IMR-90 (cell line): ENCODE measurements around the gene NPAS3. TPM values are rescaled to one million over a fixed set of nuclear protein-coding genes. Genes with fewer than 3 reads are reported as not detected.

ENCODE experiments used
- ATAC-seq: fragments of 200-7000 bp; cut with Tn5 transposase; 2 replicates; pipeline ENCODE4 v1.9.1; 2020; ENCODE audit warnings: low read depth, mild to moderate bottlenecking, moderate library complexity
- BruUV-seq: library from RNA; stranded (reverse); fragments of 400-500 nt; replicated peaks from 2 replicates; lab custom pipeline; 2021; lab: Mats Ljungman, UMichigan
- CTCF ChIA-PET: fragments of 300-600 bp; formaldehyde crosslinking; extraction: SDS; loops from one replicate; lab custom pipeline; 2021; ENCODE audit warnings: antibody characterized with exemption; lab: Yijun Ruan, JAX
- POLR2A ChIA-PET: fragments of 300-600 bp; sonication (Branson Sonifier 250); formaldehyde crosslinking; loops from one replicate; lab custom pipeline; 2022; ENCODE audit warnings: antibody characterized with exemption; ENCODE audit not compliant: unreplicated experiment; lab: Charles Lee
- DNase-seq: peaks from one replicate; pipeline ENCODE4 v3.0.0; 2013
- H2AFZ ChIP-seq: replicated peaks from 2 replicates; pipeline ENCODE3; 2013; ENCODE audit warnings: low read length, mild to moderate bottlenecking; ENCODE audit not compliant: poor library complexity
- H2AK5ac ChIP-seq: 2 replicates; pipeline ENCODE4 v1.6.1; 2013; ENCODE audit warnings: low read depth, low read length, inconsistent platforms
- H2AK9ac ChIP-seq: replicated peaks from 2 replicates; pipeline ENCODE3; 2013; ENCODE audit warnings: mild to moderate bottlenecking, low read depth, low read length, moderate library complexity; ENCODE audit not compliant: poor library complexity
- H2BK120ac ChIP-seq: 2 replicates; pipeline ENCODE4 v1.6.1; 2013; ENCODE audit warnings: low read depth, low read length, inconsistent platforms
- H2BK15ac ChIP-seq: 3 replicates; pipeline ENCODE4 v1.6.1; 2013; ENCODE audit warnings: low read depth, low read length, inconsistent platforms
- H2BK20ac ChIP-seq: 2 replicates; pipeline ENCODE4 v1.6.1; 2013; ENCODE audit warnings: low read depth, mild to moderate bottlenecking, inconsistent platforms, low read length, moderate library complexity
- H2BK5ac ChIP-seq: 2 replicates; pipeline ENCODE4 v1.6.1; 2013; ENCODE audit warnings: mild to moderate bottlenecking, low read depth, low read length, inconsistent platforms; ENCODE audit not compliant: poor library complexity, severe bottlenecking
- H3K14ac ChIP-seq: replicated peaks from 2 replicates; pipeline ENCODE4 v1.6.1; 2013; ENCODE audit warnings: low read depth, low read length, inconsistent platforms
- H3K18ac ChIP-seq: 2 replicates; pipeline ENCODE4 v1.6.1; 2013; ENCODE audit warnings: low read depth, low read length, control low read depth
- H3K23ac ChIP-seq: 2 replicates; pipeline ENCODE4 v1.6.1; 2013; ENCODE audit warnings: low read depth, low read length, inconsistent platforms
- H3K27ac ChIP-seq: 2 replicates; pipeline ENCODE4 v1.5.1; 2013; ENCODE audit warnings: mild to moderate bottlenecking, control low read depth, low read length; ENCODE audit not compliant: insufficient read depth
- H3K27me3 ChIP-seq: 2 replicates; pipeline ENCODE4 v1.6.1; 2013; ENCODE audit warnings: low read length; ENCODE audit not compliant: control insufficient read depth, insufficient read depth
- H3K36me3 ChIP-seq: 2 replicates; pipeline ENCODE4 v1.6.1; 2013; ENCODE audit warnings: low read length, mixed read lengths; ENCODE audit not compliant: control insufficient read depth, insufficient read depth
- H3K4ac ChIP-seq: 2 replicates; pipeline ENCODE4 v1.6.1; 2013; ENCODE audit warnings: low read depth, low read length, inconsistent platforms
- H3K4me1 ChIP-seq: 2 replicates; pipeline ENCODE4 v1.6.1; 2013; ENCODE audit warnings: low read length, mixed read lengths; ENCODE audit not compliant: control insufficient read depth, insufficient read depth
- H3K4me2 ChIP-seq: 2 replicates; pipeline ENCODE4 v1.6.1; 2013; ENCODE audit warnings: low read depth, mild to moderate bottlenecking, control low read depth, low read length, moderate library complexity
- H3K4me3 ChIP-seq: 2 replicates; pipeline ENCODE4 v1.5.1; 2013; ENCODE audit warnings: low read depth, mild to moderate bottlenecking, control low read depth, low read length, moderate library complexity; ENCODE audit not compliant: insufficient read depth
- H3K56ac ChIP-seq: 2 replicates; pipeline ENCODE4 v1.6.1; 2013; ENCODE audit warnings: low read length, inconsistent platforms; ENCODE audit not compliant: insufficient read depth; ENCODE audit errors: extremely low read depth
- H3K79me1 ChIP-seq, 2 experiments: 2 replicates each; pipeline ENCODE4 v1.6.1; 2013; ENCODE audit warnings: low read length in 2 of 2, inconsistent platforms in 1 of 2, low read depth in 1 of 2
- H3K9ac ChIP-seq: 2 replicates; pipeline ENCODE4 v1.6.1; 2013; ENCODE audit warnings: low read depth, low read length, control low read depth
- H3K9me1 ChIP-seq: 2 replicates; pipeline ENCODE4 v1.6.1; 2013; ENCODE audit warnings: low read length, inconsistent platforms; ENCODE audit not compliant: insufficient read depth
- H3K9me3 ChIP-seq: 2 replicates; pipeline ENCODE4 v1.6.1; 2013; ENCODE audit warnings: low read length; ENCODE audit not compliant: control insufficient read depth, insufficient read depth
- H4K20me1 ChIP-seq: 2 replicates; pipeline ENCODE4 v1.6.1; 2013; ENCODE audit warnings: low read length, inconsistent platforms; ENCODE audit not compliant: insufficient read depth
- H4K5ac ChIP-seq: 2 replicates; pipeline ENCODE4 v1.6.1; 2013; ENCODE audit warnings: mild to moderate bottlenecking, low read depth, low read length, control low read depth
- H4K8ac ChIP-seq, 2 experiments: 2 replicates each; pipeline ENCODE4 v1.6.1; 2013; ENCODE audit warnings: low read depth in 2 of 2, low read length in 2 of 2, control low read depth in 1 of 2, inconsistent platforms in 1 of 2
- H4K91ac ChIP-seq: 2 replicates; pipeline ENCODE4 v1.6.1; 2013; ENCODE audit warnings: low read depth, low read length, inconsistent platforms; ENCODE audit not compliant: insufficient read depth
- MAZ ChIP-seq: IDR thresholded peaks from 2 replicates; pipeline ENCODE4 v1.6.1; 2012; ENCODE audit warnings: low read depth, mild to moderate bottlenecking, low read length, improper control_type of control experiment, moderate library complexity, borderline replicate concordance
- MXI1 ChIP-seq: IDR thresholded peaks from 2 replicates; pipeline ENCODE4 v1.6.1; 2012; ENCODE audit warnings: low read depth, mild to moderate bottlenecking, low read length, moderate library complexity, borderline replicate concordance
- RAD21 ChIP-seq: IDR thresholded peaks from 2 replicates; pipeline ENCODE4 v1.6.1; 2012; ENCODE audit warnings: low read length, improper control_type of control experiment
- WGBS, 2 experiments: methylation state at CpG; one replicate each; pipeline versions ENCODE4 v1.1.5 to v1.1.7; 2013; ENCODE audit warnings: missing lambda C conversion rate in 2 of 2; ENCODE audit not compliant: insufficient read length in 1 of 2; ENCODE audit errors: extremely low coverage in 2 of 2; 5-methylcytosine and 5-hydroxymethylcytosine counted together
- dilution Hi-C: fragments of 300-500 bp; cut with HindIII; formaldehyde crosslinking; loops from one replicate; pipeline ENCODE4 v1.14.3; 2018; ENCODE audit warnings: low sequenced_read_pairs; ENCODE audit not compliant: unreplicated experiment
- in situ Hi-C: fragments of 300-500 bp; cut with MboI; formaldehyde crosslinking; loops from 3 replicates; pipeline ENCODE4 v1.14.3; 2019; ENCODE audit warnings: low sequenced_read_pairs, inconsistent platforms, mixed read lengths
- intact Hi-C: fragments of 100-400 bp; cut with micrococcal nuclease; formaldehyde crosslinking; loops from 2 replicates; pipeline ENCODE4 v1.10.0; 2022
- polyA plus RNA-seq, 3 experiments: library from polyadenylated mRNA; depleted of rRNA; stranded (reverse); fragments of >200 nt; gene quantifications; 2 replicates each; pipeline ENCODE4 v1.2.3, GENCODE V29; 2012; ENCODE audit warnings: low replicate concordance in 1 of 3
- total RNA-seq: library from RNA; depleted of rRNA; stranded (reverse); fragments of >200 nt; gene quantifications from 2 replicates; pipeline ENCODE4 v1.2.3, GENCODE V29; 2012
- TF ChIP-seq, protein P1 (sequence below): conservative IDR thresholded peaks from 2 replicates; pipeline ENCODE4 v1.5.1; 2012; ENCODE audit warnings: mild to moderate bottlenecking, low read depth, low read length, improper control_type of control experiment
- TF ChIP-seq, protein P2 (sequence below): fragments of 150-350 bp; IDR thresholded peaks from 2 replicates; pipeline ENCODE4 v1.6.1; 2016; ENCODE audit warnings: low read depth, mild to moderate bottlenecking, low read length, moderate library complexity, borderline replicate concordance
- TF ChIP-seq, protein P3 (sequence below): fragments of 150-350 bp; IDR thresholded peaks from 2 replicates; pipeline ENCODE4 v1.6.1; 2017; ENCODE audit warnings: mild to moderate bottlenecking, antibody characterized with exemption, low read length, low read depth

The NPAS3 gene
- total and polyA plus RNA-seq, 2 of the 4 experiments (the other 2 are of a cell fraction) = not detected

DNA sequence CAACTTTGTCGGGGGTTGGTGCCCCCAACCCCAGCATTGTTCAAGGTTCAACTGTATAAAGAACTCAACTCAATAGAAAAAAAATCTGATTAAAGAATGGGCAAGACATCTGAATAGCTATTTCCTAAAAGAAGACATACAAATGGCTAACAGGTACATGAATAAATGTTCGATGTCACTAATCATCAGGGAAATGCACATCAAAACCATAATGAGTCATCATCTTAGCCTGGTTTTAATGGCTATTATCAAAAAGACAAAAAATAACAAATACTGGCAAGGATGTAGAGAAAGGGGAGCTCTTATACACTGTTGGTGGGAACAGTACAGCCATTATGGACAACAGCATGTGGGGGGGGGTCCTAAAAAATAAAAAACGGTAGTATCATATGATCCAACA, 28.7 kb downstream of the NPAS3 start:
- Histone ChIP-seq H4K91ac (no peak overlapping the region), H3K4me1 (no peaks in the 10 kb centered on the region), H2AK9ac (no peak overlapping the region), H3K36me3 (no peaks in the 10 kb centered on the region), H2BK20ac (no peak overlapping the region), H4K5ac (no peak overlapping the region), H3K4me3 (no peak overlapping the region), H3K79me1 (no peaks in the 10 kb centered on the region), H3K4ac (no peak overlapping the region), H2BK120ac (no peak overlapping the region), H2AK5ac (no peak overlapping the region), H3K23ac (no peak overlapping the region), H3K9ac (no peak overlapping the region), H3K56ac (no peak overlapping the region), H3K14ac (no peak overlapping the region), H3K27me3 (no peaks in the 10 kb centered on the region), H3K9me3 (no peaks in the 10 kb centered on the region), H2BK15ac (no peak overlapping the region), H3K18ac (no peak overlapping the region), H3K27ac (no peak overlapping the region), H4K8ac (no peak overlapping the region), H3K9me1 (no peaks in the 10 kb centered on the region), H3K4me2 (no peak overlapping the region), H2AFZ (no peak overlapping the region), H4K20me1 (no peaks in the 10 kb centered on the region), H2BK5ac (no peak overlapping the region)
- in situ Hi-C loops (no loop called here), dilution Hi-C loops (no loop called here), intact Hi-C loops (no loop called here)
- ATAC-seq (no peak), DNase-seq (no peak)
- CTCF ChIA-PET = interaction anchor here (0.7 kb wide), 1 partner anchor 14 kb away, joined by 4 read pairs; no protein-coding TSS in a partner anchor
- BruUV-seq = no TSS peak
- TF ChIP-seq, protein P1, sequence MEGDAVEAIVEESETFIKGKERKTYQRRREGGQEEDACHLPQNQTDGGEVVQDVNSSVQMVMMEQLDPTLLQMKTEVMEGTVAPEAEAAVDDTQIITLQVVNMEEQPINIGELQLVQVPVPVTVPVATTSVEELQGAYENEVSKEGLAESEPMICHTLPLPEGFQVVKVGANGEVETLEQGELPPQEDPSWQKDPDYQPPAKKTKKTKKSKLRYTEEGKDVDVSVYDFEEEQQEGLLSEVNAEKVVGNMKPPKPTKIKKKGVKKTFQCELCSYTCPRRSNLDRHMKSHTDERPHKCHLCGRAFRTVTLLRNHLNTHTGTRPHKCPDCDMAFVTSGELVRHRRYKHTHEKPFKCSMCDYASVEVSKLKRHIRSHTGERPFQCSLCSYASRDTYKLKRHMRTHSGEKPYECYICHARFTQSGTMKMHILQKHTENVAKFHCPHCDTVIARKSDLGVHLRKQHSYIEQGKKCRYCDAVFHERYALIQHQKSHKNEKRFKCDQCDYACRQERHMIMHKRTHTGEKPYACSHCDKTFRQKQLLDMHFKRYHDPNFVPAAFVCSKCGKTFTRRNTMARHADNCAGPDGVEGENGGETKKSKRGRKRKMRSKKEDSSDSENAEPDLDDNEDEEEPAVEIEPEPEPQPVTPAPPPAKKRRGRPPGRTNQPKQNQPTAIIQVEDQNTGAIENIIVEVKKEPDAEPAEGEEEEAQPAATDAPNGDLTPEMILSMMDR = no peak
- TF ChIP-seq MXI1 (no peak), RAD21 (no peak), MAZ (no peak)
- TF ChIP-seq, protein P2, sequence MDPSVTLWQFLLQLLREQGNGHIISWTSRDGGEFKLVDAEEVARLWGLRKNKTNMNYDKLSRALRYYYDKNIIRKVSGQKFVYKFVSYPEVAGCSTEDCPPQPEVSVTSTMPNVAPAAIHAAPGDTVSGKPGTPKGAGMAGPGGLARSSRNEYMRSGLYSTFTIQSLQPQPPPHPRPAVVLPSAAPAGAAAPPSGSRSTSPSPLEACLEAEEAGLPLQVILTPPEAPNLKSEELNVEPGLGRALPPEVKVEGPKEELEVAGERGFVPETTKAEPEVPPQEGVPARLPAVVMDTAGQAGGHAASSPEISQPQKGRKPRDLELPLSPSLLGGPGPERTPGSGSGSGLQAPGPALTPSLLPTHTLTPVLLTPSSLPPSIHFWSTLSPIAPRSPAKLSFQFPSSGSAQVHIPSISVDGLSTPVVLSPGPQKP = no peak
- TF ChIP-seq, protein P3, sequence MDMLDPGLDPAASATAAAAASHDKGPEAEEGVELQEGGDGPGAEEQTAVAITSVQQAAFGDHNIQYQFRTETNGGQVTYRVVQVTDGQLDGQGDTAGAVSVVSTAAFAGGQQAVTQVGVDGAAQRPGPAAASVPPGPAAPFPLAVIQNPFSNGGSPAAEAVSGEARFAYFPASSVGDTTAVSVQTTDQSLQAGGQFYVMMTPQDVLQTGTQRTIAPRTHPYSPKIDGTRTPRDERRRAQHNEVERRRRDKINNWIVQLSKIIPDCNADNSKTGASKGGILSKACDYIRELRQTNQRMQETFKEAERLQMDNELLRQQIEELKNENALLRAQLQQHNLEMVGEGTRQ = no peak
- no CpG with 5 or more reads among the region's 3 CpGs for WGBS, 2 experiments
- POLR2A ChIA-PET = no interaction called here
